Transverse colon (tissue), 4 donors: ENCODE measurements around the gene FYB1.

Experiments
- EP300 ChIP-seq: sonication (generic); formaldehyde crosslinking; IDR thresholded peaks from one replicate; pipeline ENCODE4 v1.6.1; 2017; ENCODE audit warnings: antibody characterized with exemption, low read depth
- POLR2AphosphoS5 ChIP-seq, 3 donors: sonication (generic); formaldehyde crosslinking; IDR thresholded peaks; one replicate each; pipeline ENCODE4 v1.6.1; 2016; ENCODE audit warnings: antibody characterized with exemption in 3 of 3
- TF ChIP-seq, protein P1 (sequence below), 5 experiments: fragments of 200-600 bp in 3 of 5; fragments of 450-650 bp in 2 of 5; sonication (generic) in 3 of 5; IDR thresholded peaks; 1 replicate in 2 of 5; 2 replicates in 3 of 5; pipeline ENCODE4 v1.5.1; 2016 to 2017; ENCODE audit warnings: antibody characterized with exemption in 5 of 5, inconsistent platforms in 3 of 5, mild to moderate bottlenecking in 2 of 5, moderate library complexity in 1 of 5

DNA sequence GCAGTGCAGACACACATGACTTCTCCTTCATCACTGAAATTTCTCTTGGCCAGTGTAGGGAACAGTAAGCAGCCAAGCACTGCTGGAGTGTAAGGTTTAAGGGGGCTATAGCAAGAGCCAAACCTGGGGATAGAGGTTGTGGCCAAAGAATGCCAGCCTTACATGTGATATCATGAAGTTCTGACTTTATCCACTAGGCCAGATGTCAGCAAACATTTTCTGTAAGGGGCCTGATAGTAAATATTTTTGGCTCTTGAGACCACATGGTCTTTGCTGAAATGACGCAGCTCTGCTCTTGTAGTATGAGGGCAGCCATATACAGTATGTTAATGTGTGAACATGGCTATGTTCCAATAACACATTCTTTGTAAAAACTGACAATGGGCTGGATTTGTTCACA, 29.7 kb upstream of the FYB1 start:
- TF ChIP-seq EP300 (no peak), POLR2AphosphoS5 (IDR thresholded peaks at IDR 0.05) (no peak)
- TF ChIP-seq, protein P1, sequence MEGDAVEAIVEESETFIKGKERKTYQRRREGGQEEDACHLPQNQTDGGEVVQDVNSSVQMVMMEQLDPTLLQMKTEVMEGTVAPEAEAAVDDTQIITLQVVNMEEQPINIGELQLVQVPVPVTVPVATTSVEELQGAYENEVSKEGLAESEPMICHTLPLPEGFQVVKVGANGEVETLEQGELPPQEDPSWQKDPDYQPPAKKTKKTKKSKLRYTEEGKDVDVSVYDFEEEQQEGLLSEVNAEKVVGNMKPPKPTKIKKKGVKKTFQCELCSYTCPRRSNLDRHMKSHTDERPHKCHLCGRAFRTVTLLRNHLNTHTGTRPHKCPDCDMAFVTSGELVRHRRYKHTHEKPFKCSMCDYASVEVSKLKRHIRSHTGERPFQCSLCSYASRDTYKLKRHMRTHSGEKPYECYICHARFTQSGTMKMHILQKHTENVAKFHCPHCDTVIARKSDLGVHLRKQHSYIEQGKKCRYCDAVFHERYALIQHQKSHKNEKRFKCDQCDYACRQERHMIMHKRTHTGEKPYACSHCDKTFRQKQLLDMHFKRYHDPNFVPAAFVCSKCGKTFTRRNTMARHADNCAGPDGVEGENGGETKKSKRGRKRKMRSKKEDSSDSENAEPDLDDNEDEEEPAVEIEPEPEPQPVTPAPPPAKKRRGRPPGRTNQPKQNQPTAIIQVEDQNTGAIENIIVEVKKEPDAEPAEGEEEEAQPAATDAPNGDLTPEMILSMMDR (IDR thresholded peaks at IDR 0.05) = no peak
